HG03460 (cell line): ENCODE results near the gene FZD8.

Experiments used
- ATAC-seq: cut with Tn5 transposase; IDR thresholded peaks from one replicate; pipeline ENCODE4 v1.9.1; 2021; ENCODE audit not compliant: unreplicated experiment

Gene FZD8

GRCh38 chr10:35641676-35642034 lies 441 bp downstream of the FZD8 start:
- peak; percentile 27 for ATAC-seq

- no peak for ATAC-seq
These were observed 983 bp downstream of the FZD8 start for GRCh38 chr10:35640951-35641675.

- ATAC-seq: no peak
These were observed 1.6 kb downstream of the FZD8 start for GRCh38 chr10:35640474-35640873.

GRCh38 chr10:35639728-35640401 lies 2.2 kb downstream of the FZD8 start:
- ATAC-seq: no peak

GRCh38 chr10:35639021-35639727 lies 2.9 kb downstream of the FZD8 start:
- ATAC-seq: no peak

GRCh38 chr10:35638101-35638500 lies 4.0 kb downstream of the FZD8 start:
- no peak for ATAC-seq

- ATAC-seq: no peak
These were observed 4.6 kb downstream of the FZD8 start for GRCh38 chr10:35637462-35637861.

- no peak for ATAC-seq
These were observed 5.1 kb downstream of the FZD8 start for GRCh38 chr10:35636956-35637355.

- ATAC-seq: peak; percentile 68
These were observed 6.5 kb downstream of the FZD8 start for GRCh38 chr10:35635576-35635975.

GRCh38 chr10:35633006-35633980 lies 8.8 kb downstream of the FZD8 start:
- no peak for ATAC-seq

- ATAC-seq: no peak
These were observed 10.1 kb downstream of the FZD8 start for GRCh38 chr10:35632027-35632426.

- no peak for ATAC-seq
These were observed 10.7 kb downstream of the FZD8 start for GRCh38 chr10:35631404-35631803.

GRCh38 chr10:35626971-35627507 lies 15.1 kb downstream of the FZD8 start:
- ATAC-seq: no peak

- ATAC-seq: no peak
These were observed 27.8 kb downstream of the FZD8 start for GRCh38 chr10:35614312-35614711.

GRCh38 chr10:35613597-35614226 lies 28.4 kb downstream of the FZD8 start:
- no peak for ATAC-seq

GRCh38 chr10:35613107-35613440 lies 29.0 kb downstream of the FZD8 start:
- ATAC-seq: no peak

GRCh38 chr10:35612385-35613106 lies 29.6 kb downstream of the FZD8 start:
- ATAC-seq: no peak

- no peak for ATAC-seq
These were observed 30.3 kb downstream of the FZD8 start for GRCh38 chr10:35611750-35612149.

- ATAC-seq: no peak
These were observed 33.8 kb downstream of the FZD8 start for GRCh38 chr10:35608328-35608672.
